ENCODE results near the gene E4F1. TPM values are rescaled to one million over a fixed set of nuclear protein-coding genes. Genes with fewer than 3 reads are reported as not detected.

The E4F1 gene
- total and polyA plus RNA-seq, 5 experiments from 2014 or later, result 8.7 to 41.2 (median 19.2) TPM

DNA sequence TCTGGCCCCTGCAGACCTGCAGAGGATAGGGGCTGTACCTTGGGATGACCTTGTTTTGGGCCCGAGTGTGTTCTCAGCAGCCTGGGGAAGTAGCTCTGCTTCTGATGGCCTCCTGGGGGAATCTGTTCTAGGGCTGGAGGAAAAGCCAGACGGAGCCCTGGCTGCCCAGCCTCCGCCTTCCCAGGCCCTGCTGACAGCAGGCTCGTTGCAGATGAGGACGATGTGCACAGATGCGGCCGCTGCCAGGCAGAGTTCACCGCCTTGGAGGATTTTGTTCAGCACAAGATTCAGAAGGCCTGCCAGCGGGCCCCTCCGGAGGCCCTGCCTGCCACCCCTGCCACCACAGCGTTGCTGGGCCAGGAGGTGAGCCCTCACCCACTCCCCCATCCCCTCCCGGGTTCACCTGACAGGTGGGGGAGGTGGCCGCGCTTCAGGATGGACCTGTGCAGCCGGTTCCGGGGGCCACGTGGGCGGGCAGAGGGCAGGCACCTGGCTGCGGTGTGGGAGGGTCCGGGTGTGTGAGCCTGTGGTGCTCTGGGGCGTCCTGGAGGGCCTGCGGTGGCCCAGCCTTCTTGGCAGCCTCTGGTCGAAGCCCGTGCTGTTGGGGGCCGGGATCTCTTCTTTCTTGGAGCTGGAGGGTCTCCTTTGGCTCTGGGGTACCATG is 4.9 kb downstream of the E4F1 start:
- no peak for DNase-seq
- Mint-ChIP-seq H3K36me3 (peaks cover 0 to 54% (median 23%) of the 10 kb centered on the region in 3 donors), H3K4me3 (no peak overlapping the region), H3K9me3 (no peaks in the 10 kb centered on the region), H3K4me1 (peaks cover 0 to 23% (median 12%) of the 10 kb centered on the region in 4 donors), H3K27ac (no peak overlapping the region), H3K27me3 (peaks cover 0 to 2% (median 0%) of the 10 kb centered on the region in 5 donors)
- POLR2A ChIA-PET, result no interaction called here
- ATAC-seq, result no peak

DNA sequence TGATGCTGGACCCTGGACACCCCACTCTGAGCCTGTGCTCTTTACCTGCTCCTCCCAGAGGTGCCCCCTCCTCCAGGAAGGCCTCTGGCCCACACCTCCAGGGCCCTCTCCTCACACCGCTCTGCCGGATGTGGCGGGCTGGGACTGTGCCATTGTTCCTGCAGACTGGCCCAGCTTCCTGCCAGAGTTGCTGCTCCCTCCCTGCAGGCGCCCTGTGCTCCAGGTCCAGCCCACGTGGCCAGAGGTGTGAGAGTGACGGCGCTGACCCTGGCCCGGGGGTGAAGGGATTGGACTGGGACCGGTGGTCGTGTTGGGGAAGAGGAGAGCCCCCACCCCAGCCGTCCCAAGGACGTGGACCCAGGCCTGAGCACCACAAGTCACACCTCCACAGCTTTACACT is 5.7 kb downstream of the E4F1 start:
- Mint-ChIP-seq H3K9me3 (no peaks in the 10 kb centered on the region), H3K27ac (no peak overlapping the region), H3K4me3 (no peak overlapping the region), H3K4me1 (peaks cover 0 to 22% (median 10%) of the 10 kb centered on the region in 4 donors), H3K27me3 (peaks cover 0 to 5% (median 0%) of the 10 kb centered on the region in 5 donors), H3K36me3 (peaks cover 0 to 58% (median 26%) of the 10 kb centered on the region in 3 donors)
- DNase-seq (no peak), ATAC-seq (no peak)
- POLR2A ChIA-PET, result no interaction called here

DNA sequence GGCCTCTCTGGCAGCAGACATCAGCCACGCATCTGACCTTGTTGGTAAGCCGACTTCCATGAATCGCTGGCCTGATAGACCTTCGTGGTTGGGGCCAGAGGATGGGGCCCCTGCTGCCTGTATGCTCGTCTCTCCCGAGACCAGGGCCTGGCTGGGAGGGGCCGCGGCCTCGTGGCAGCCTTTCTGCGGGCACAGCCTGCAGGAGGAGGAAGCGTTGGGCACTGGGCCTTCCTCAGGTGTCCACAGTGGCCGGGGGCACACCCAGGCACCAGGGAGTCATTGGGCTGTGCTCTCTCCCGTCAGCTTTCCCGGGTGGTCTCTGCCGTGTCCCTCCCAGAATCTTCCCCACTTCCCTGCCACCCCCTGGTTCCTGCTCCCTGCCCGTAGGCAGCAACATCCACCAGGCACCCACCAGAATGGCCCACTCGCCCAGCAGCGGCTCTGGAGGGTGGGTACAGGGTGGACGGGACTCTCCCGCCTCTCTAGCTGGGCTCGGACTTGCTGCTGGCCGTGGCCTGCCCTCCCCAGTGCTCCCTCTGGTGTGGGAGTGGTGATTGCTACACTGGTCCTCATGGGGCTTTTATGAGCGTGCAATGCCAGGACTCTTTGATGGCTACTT is 6.3 kb downstream of the E4F1 start:
- H3K27ac Mint-ChIP-seq, result peak overlapping the region in 1 of 10 donors; percentile 20
- ATAC-seq, result no peak

DNA sequence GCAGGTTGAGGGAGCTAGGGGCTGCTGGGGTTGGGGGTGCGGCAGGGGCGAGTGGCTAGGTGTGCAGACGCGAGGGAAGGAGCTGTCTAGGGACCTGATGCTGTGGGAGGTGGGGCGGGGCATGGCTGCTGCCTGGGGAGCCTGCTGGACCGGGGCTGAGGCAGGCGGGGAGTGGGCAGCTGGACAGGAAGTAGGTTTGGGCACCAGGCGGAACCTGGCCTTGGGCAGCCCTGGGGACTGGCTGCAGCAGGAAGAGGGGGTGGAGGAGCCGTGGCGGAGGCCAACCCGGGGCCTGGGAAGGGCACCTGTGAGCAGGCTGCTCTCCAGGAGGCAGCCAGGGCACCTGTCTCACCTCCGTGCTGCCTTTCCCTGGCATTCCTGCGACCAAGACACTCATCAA is 7.0 kb downstream of the E4F1 start:
- POLR2A ChIA-PET, result no interaction called here
- peaks cover 0 to 68% (median 31%) of the 10 kb centered on the region in 3 donors for H3K36me3 Mint-ChIP-seq

More for the DNA sequence above, 6.3 kb downstream of the E4F1 start:
- Mint-ChIP-seq H3K36me3 (peaks cover 0 to 62% (median 26%) of the 10 kb centered on the region in 3 donors), H3K4me1 (peaks cover 0 to 15% (median 7%) of the 10 kb centered on the region in 4 donors), H3K4me3 (no peak overlapping the region), H3K27me3 (peaks cover 0 to 5% (median 0%) of the 10 kb centered on the region in 5 donors), H3K9me3 (no peaks in the 10 kb centered on the region)
- DNase-seq, result no peak
- POLR2A ChIA-PET, result no interaction called here

DNA sequence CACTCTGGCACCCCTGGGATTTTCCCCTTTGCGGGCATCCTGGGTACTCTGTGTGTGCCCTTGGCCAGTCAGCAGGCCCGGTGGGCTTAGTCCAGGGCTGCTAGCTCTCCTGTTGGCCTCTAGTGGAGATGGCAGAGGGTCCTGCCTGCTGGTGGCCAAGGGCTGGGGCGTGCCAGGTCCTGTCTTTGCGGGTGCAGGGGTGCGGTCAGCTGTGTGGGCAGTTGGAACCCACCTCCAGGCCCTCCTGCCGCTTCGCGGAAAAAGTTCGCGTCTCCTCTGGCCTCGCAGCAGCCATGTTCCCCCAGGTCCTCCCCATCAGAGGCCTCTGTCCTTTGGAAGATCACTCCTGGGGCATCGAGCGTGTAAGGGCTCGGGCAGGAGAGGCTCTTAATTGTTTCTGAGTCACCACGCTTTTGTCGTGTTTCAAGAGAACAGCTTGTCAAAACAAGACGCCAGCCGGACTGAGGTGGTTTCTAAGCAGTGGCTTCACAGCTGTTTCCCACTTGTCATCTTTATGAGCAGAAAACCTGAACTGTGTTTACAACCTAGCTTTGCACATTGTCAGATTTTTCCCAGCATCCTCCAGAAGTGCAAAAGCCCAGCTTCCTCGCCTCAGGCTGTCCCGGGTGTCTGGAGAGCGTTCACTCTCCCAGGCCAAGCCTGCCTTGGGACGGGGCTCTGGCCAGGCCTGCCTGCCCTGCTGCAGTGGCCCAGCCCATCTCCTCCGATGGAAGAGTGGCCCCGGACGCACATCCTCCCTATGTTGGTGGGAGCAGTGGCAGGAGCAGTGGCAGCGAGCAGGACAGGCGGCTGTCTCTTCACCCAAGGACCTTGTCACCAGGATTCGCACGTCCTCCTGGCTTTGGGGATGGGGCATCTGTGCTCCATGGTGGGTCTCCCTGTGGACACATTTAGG is 7.9 kb downstream of the E4F1 start:
- Mint-ChIP-seq H3K4me1 (peaks cover 0 to 8% (median 2%) of the 10 kb centered on the region in 4 donors), H3K27me3 (peaks cover 0 to 10% (median 0%) of the 10 kb centered on the region in 5 donors), H3K36me3 (peaks cover 0 to 64% (median 32%) of the 10 kb centered on the region in 3 donors), H3K27ac (no peak overlapping the region), H3K9me3 (no peaks in the 10 kb centered on the region), H3K4me3 (no peak overlapping the region)
- ATAC-seq, result no peak
- DNase-seq, result no peak
- POLR2A ChIA-PET, result no interaction called here

More for the DNA sequence above, 7.0 kb downstream of the E4F1 start:
- DNase-seq (no peak), ATAC-seq (no peak)
- H3K9me3 Mint-ChIP-seq, result no peaks in the 10 kb centered on the region
- no peak overlapping the region for H3K4me3 Mint-ChIP-seq
- peaks cover 0 to 8% (median 0%) of the 10 kb centered on the region in 5 donors for H3K27me3 Mint-ChIP-seq
- peaks cover 0 to 10% (median 4%) of the 10 kb centered on the region in 4 donors for H3K4me1 Mint-ChIP-seq
- H3K27ac Mint-ChIP-seq, result no peak overlapping the region

DNA sequence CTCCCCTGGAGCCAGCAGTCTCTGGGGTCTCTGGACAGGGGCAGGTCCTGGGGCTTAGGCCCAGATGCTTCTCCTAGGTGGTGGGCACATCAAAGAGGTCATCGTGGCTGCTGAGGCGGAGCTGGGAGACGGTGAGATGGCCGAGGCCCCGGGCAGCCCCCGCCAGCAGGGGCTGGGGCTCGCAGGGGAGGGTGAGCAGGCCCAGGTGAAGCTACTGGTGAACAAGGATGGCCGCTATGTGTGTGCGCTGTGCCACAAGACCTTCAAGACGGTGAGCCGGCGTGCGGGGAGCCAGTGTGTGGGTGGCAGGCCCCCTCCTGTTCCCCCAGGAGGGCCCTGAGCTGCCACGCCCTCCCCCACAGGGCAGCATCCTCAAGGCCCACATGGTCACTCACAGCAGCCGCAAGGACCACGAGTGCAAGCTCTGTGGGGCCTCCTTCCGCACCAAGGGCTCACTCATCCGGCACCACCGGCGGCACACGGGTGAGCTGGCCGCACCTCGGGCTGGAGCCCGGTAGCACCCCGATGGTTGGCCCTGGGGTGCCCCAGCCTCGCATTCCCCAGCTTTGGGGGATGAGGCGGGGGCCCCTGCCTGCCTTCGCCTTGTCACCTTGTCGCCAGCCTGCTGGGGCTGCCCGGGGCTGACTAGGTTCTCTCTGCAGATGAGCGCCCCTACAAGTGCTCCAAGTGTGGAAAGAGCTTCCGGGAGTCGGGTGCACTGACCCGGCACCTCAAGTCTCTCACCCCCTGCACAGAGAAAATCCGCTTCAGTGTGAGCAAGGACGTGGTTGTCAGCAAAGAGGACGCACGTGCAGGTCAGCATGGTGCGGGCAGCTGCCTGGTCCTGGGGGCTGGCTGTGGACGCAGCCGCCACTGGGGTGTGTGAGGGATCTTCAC is 9.0 kb downstream of the E4F1 start:
- peaks cover 0 to 3% (median 0%) of the 10 kb centered on the region in 4 donors for H3K4me1 Mint-ChIP-seq
- ATAC-seq (no peak), DNase-seq (no peak)
- no peaks in the 10 kb centered on the region for H3K9me3 Mint-ChIP-seq
- peaks cover 0 to 10% (median 0%) of the 10 kb centered on the region in 5 donors for H3K27me3 Mint-ChIP-seq
- no peak overlapping the region for H3K4me3 Mint-ChIP-seq
- H3K36me3 Mint-ChIP-seq, result peaks cover 0 to 56% (median 30%) of the 10 kb centered on the region in 3 donors
- H3K27ac Mint-ChIP-seq, result no peak overlapping the region
- POLR2A ChIA-PET, result interaction anchor here (0.8 to 1.1 kb wide), 4 partner anchors 9 to 208 kb away, joined by 3 to 5 read pairs (median 4); partner anchors contain the start of genes ECI1 and PGP

DNA sequence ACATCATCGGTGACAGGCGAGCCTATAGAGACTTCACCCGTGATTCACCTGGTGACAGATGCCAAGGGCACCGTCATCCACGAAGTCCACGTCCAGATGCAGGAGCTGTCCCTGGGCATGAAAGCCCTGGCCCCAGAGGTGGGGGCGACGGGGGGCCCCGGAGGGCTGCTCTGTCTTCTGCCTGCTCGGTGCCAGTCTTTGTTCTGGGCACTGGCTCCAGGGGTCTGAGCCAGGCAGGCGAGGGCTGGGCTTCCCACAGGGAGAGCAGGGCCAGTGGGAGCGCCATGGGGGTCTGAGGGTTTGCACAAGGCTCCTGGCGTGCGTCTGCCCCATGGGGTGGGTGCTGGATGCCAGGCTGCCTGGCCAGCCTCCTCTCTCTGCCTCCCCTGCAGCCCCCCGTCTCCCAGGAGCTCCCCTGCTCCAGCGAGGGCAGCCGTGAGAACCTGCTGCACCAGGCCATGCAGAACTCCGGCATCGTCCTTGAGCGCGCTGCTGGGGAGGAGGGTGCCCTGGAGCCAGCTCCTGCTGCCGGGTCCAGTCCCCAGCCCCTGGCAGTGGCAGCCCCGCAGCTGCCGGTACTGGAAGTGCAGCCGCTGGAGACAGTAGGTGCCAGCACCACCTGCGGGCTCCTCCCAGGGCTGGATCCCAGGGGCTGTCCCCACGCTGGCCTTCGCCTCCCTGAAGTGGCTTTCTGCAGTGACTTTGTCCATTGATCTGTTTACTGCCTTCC is 9.8 kb downstream of the E4F1 start:
- ATAC-seq (no peak), DNase-seq (no peak)
- peaks cover 0 to 3% (median 0%) of the 10 kb centered on the region in 4 donors for H3K4me1 Mint-ChIP-seq
- H3K4me3 Mint-ChIP-seq, result no peak overlapping the region
- H3K36me3 Mint-ChIP-seq, result peaks cover 0 to 52% (median 28%) of the 10 kb centered on the region in 3 donors
- H3K27me3 Mint-ChIP-seq, result peaks cover 0 to 10% (median 0%) of the 10 kb centered on the region in 5 donors
- H3K27ac Mint-ChIP-seq, result no peak overlapping the region
- no peaks in the 10 kb centered on the region for H3K9me3 Mint-ChIP-seq
- POLR2A ChIA-PET, result interaction anchor here (0.8 to 1.1 kb wide), 3 partner anchors 8 to 209 kb away, joined by 3 to 5 read pairs (median 3); partner anchors contain the start of gene PGP

DNA sequence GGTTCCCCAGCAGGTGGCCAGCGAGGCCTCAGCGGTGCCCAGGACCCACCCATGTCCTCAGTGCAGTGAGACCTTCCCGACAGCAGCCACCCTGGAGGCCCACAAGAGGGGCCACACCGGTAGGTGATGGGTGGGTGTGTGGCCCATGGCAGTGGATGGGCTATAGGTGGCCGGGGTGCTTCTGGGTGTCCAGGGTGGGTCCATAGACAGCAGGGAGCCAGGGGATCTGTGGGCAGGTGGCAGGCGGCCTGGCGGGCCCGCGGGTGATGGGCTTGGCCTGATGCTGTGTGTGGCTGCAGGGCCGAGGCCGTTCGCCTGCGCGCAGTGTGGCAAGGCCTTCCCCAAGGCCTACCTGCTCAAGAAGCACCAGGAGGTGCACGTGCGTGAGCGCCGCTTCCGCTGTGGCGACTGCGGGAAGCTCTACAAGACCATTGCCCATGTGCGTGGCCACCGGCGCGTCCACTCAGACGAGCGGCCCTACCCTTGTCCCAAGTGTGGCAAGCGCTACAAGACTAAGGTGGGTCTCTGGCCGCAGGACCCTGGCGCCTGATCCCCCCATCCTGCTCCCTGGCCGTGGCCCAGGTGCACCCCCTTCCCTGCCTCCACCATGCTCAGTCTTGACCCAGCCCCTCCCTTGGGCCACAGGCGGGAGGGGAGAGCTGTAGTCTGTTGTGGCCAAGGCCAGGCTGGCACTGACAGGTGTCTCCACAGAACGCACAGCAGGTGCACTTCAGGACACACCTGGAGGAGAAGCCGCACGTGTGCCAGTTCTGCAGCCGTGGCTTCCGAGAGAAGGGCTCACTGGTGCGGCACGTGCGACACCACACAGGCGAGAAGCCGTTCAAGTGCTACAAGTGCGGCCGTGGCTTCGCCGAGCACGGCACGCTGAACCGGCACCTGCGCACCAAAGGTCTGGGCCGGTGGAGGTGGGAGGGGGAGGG is 10.8 kb downstream of the E4F1 start:
- H3K27ac Mint-ChIP-seq, result no peak overlapping the region

DNA sequence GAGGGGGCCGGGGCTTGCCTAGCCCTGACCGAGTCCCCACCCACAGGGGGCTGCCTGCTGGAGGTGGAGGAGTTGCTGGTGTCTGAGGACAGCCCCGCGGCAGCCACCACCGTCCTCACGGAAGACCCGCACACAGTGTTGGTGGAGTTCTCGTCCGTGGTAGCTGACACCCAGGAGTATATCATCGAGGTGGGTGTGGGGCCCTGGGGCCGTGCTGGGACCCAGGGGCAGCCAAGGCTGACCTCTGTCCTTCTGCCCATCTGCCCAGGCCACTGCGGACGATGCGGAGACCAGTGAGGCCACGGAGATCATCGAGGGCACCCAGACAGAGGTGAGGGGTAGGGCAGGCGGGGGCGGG is 11.4 kb downstream of the E4F1 start:
- no peak for DNase-seq
- POLR2A ChIA-PET, result no interaction called here
- ATAC-seq, result no peak
- Mint-ChIP-seq H3K27ac (no peak overlapping the region), H3K4me1 (peaks cover 0 to 3% (median 0%) of the 10 kb centered on the region in 4 donors), H3K4me3 (no peak overlapping the region), H3K9me3 (no peaks in the 10 kb centered on the region), H3K27me3 (peaks cover 0 to 10% (median 0%) of the 10 kb centered on the region in 5 donors), H3K36me3 (peaks cover 0 to 44% (median 23%) of the 10 kb centered on the region in 3 donors)

More for the DNA sequence above, 10.8 kb downstream of the E4F1 start:
- no peak for DNase-seq
- Mint-ChIP-seq H3K36me3 (peaks cover 0 to 49% (median 27%) of the 10 kb centered on the region in 3 donors), H3K9me3 (no peaks in the 10 kb centered on the region), H3K4me1 (peaks cover 0 to 3% (median 0%) of the 10 kb centered on the region in 4 donors), H3K27me3 (peaks cover 0 to 10% (median 0%) of the 10 kb centered on the region in 5 donors), H3K4me3 (no peak overlapping the region)
- no peak for ATAC-seq
- POLR2A ChIA-PET, result no interaction called here

DNA sequence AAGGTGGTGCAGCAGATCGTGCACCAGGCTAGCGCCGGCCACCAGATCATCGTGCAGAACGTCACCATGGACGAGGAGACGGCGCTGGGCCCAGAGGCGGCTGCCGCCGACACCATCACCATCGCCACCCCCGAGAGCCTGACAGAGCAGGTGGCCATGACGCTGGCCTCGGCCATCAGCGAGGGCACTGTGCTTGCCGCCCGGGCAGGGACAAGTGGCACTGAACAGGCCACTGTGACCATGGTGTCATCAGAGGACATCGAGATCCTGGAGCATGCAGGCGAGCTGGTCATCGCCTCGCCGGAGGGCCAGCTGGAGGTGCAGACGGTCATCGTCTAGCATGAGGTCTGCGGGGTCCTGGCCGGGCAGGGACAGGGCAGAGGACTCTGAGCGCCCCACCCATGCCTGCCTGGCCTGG is 11.9 kb downstream of the E4F1 start:
- no peaks in the 10 kb centered on the region for H3K9me3 Mint-ChIP-seq
- no peak overlapping the region for H3K27ac Mint-ChIP-seq
- peaks cover 0 to 39% (median 19%) of the 10 kb centered on the region in 3 donors for H3K36me3 Mint-ChIP-seq
- DNase-seq (peak in 1 of 10 donors; percentile 59), ATAC-seq (no peak)
- H3K4me3 Mint-ChIP-seq, result no peak overlapping the region
- H3K27me3 Mint-ChIP-seq, result peaks cover 0 to 8% (median 0%) of the 10 kb centered on the region in 5 donors
- POLR2A ChIA-PET, result interaction anchor here (1.3 kb wide), 1 partner anchor 10 kb away, joined by 7 read pairs; no protein-coding TSS in a partner anchor
- H3K4me1 Mint-ChIP-seq, result peaks cover 0 to 3% (median 0%) of the 10 kb centered on the region in 4 donors
